Astrocyte of the spinal cord (primary cell): ENCODE measurements around the gene AP3B1.
"Not testable (repeated sequence)": the region's sequence is repeated elsewhere in the genome, so short reads cannot be mapped to it uniquely, and the experiment has no call there.

Experiments
- DNase-seq: peaks from one replicate; pipeline ENCODE4 v3.0.0; 2011; ENCODE audit warnings: low read depth, low spot score
- H3K4me3 ChIP-seq: 2 replicates; pipeline ENCODE4 v1.5.1; 2011; ENCODE audit warnings: low read depth, mild to moderate bottlenecking, low read length, moderate library complexity
- in situ Hi-C: cut with HindIII; loops from 2 replicates; pipeline ENCODE4 v1.10.0; 2017; ENCODE audit warnings: low sequenced_read_pairs
- TF ChIP-seq, protein P1 (sequence below): IDR thresholded peaks from 2 replicates; pipeline ENCODE4 v1.5.1; 2012; ENCODE audit warnings: low read depth, mild to moderate bottlenecking, low read length, inconsistent platforms

AP3B1 gene

DNA sequence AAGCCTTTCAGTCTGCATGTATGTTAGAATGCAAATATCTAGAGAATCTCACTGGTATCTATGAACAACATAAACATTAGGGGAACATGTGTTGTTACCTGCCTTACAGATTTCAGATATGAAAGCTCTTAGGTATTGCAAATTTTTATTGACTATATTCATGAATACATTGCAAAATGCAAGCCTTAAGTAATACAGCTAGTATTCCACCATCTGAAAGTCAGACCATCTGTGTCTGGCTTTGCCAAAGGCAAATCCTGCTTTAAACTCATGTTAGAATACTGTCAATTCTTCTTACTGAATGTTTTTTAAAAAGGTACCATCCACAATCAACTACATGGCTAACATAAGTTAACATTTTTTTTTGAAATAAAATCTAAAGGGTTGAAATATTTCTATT, 215.6 kb downstream of the AP3B1 start:
- in situ Hi-C loops: no loop called here
- TF ChIP-seq, protein P1, sequence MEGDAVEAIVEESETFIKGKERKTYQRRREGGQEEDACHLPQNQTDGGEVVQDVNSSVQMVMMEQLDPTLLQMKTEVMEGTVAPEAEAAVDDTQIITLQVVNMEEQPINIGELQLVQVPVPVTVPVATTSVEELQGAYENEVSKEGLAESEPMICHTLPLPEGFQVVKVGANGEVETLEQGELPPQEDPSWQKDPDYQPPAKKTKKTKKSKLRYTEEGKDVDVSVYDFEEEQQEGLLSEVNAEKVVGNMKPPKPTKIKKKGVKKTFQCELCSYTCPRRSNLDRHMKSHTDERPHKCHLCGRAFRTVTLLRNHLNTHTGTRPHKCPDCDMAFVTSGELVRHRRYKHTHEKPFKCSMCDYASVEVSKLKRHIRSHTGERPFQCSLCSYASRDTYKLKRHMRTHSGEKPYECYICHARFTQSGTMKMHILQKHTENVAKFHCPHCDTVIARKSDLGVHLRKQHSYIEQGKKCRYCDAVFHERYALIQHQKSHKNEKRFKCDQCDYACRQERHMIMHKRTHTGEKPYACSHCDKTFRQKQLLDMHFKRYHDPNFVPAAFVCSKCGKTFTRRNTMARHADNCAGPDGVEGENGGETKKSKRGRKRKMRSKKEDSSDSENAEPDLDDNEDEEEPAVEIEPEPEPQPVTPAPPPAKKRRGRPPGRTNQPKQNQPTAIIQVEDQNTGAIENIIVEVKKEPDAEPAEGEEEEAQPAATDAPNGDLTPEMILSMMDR: no peak
- no peak overlapping the region for H3K4me3 ChIP-seq
- DNase-seq: no peak

DNA sequence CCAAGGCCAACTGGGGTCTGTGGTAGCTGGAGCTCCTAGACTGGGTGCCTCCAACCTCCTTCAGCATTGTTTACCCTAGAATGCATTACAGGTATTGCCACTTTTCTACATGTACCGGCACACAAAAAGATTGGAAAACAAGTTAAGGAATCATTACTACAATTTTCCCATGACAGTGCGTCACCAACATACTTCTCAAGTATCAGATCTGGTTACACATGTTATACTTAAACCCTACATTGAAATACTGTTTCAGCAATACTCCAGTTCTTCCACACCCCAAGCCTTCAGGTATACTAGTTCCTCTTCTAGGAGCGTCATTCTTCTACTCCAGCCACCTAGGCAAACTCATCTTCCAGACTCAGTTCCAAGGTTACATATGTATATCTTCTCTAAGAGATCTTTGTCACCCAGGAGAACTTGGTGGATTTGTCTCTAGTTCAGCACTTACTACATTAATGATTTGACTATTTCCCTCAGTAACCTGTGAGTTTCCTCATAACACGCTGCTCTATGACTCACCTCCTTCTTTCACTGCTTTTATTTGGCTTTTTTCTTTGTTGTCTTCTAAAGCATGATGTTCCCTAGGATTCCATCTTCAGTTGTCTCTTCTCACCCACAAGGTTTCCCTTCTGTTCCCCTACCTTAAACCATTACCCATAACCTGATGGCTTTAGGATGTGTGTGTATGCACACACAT, 217.0 kb downstream of the AP3B1 start:
- no peak overlapping the region for H3K4me3 ChIP-seq
- in situ Hi-C loops: no loop called here
- TF ChIP-seq, protein P1: no peak
- no peak for DNase-seq

DNA sequence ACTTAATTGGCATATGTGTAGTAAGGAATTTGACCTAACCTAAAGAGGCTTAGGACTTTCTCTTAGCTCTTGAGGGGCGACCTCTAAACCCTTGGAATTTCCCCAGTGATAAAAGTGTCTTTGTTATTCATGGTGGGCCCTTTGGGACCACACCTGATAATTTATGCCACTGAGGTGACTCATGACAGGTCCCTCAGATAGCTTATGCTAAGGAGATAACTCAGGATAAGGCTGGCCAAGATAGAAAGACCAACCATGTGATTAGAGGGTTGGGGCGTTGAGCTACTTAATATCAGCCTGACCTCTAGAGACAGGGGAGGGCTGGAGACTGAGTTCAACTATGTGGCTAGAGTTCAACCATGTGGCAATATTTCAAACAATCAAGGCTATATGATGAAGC, 218.1 kb downstream of the AP3B1 start:
- no peak overlapping the region for H3K4me3 ChIP-seq
- in situ Hi-C loops: no loop called here
- TF ChIP-seq, protein P1: no peak
- DNase-seq: no peak

DNA sequence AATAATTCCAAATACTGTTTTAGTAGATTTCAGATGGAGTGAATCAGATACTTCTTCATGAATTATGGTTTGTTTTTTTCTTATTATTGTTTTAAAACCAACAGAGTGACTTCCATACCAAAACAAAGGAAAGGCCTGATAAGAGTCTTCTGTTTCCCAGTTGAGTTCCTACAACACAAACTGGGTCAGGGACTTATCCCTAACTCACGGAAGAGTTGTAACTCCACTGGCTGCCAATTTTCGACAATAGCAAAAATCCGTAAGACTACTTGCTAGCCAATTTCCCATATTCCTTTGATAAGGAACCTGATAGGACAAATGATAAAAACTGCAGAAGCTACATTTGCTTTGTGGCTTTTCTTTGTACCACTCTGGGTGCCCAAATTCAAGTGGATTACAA, 219.2 kb downstream of the AP3B1 start:
- TF ChIP-seq, protein P1: no peak
- H3K4me3 ChIP-seq: no peak overlapping the region
- in situ Hi-C loops: no loop called here
- no peak for DNase-seq

DNA sequence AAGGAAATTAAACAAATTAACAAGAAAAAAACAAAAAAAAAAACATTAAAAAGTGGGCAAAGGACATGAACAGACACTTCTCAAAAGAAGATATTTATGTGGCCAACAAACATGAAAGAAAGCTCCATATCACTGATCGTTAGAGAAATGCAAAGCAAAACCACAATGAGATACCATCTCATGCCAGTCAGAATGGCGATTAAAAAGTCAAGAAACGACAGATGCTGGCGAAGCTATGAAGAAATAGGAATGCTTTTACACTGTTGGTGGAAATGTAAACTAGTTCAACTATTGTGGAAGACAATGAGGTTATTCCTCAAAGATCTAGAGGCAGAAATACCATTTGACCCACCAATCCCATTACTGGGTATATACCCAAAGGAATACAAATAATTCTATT, 223.8 kb downstream of the AP3B1 start:
- DNase-seq, H3K4me3 ChIP-seq, in situ Hi-C loops: not testable (repeated sequence)

DNA sequence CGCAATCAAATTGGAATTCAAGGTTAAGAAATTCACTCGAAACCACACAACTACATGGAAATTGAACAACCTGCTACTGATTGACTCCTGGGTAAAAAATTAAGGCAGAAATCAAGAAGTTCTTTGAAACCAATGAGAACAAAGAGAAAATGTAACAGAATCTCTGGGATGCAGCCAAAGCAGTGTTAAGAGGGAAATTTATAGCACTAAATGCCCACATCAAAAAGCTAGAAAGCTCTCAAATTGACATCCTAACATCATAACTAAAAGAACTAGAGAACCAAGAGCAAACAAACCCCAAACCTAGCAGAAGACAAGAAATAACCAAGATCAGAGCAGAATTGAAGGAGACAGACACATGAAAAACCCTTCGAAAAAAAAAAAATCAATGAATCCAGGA, 226.9 kb downstream of the AP3B1 start:
- in situ Hi-C loops, DNase-seq, H3K4me3 ChIP-seq: not testable (repeated sequence)

DNA sequence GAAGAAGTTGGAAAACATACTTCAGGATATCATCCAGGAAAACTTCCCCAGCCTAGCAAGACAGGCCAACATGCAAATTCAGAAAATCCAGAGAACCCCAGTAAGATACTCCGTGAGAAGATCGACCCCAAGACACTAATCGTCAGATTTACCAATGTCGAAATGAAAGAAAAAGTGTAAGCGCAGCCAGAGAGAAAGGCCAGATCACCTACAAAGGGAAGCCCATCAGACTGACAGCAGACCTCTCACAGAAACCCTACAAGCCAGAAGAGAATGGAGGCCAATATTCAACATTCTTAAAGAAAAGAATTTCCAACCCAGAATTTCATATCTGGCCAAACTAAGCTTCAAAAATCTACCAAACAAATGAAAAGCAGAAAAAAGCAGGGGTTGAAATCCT, 227.8 kb downstream of the AP3B1 start:
- DNase-seq, H3K4me3 ChIP-seq, in situ Hi-C loops: not testable (repeated sequence)

DNA sequence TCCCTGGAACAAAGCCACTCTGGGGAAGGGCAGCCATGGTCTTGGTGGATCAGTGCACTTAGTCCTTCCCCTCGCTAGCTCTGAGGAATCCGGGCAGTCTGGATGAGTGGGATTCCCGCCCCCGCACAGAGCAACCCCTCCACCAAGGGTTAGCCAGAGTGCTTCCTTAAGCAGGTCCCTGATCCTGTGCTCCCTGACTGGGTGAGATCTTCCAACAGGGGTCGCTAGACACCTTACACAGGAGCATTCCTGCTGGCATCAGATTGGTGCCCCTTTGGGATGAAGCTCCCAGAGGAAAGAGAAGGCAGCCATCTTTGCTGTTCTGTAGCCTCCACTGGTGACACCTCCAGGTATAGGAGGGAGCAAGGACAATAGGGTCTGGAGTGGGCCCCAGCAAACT, 228.8 kb downstream of the AP3B1 start:
- no peak for DNase-seq
- TF ChIP-seq, protein P1: no peak
- in situ Hi-C loops: no loop called here
- H3K4me3 ChIP-seq: no peak overlapping the region
